IPS-18a (cell line): ENCODE results near the gene DTNB.

ENCODE experiments used
- H3K27ac ChIP-seq: one replicate; pipeline ENCODE4 v1.5.1; 2013; ENCODE audit warnings: low read length
- H3K27me3 ChIP-seq: one replicate; pipeline ENCODE4 v1.6.1; 2013; ENCODE audit warnings: mild to moderate bottlenecking, low read length; ENCODE audit not compliant: control insufficient read depth, insufficient read depth
- H3K36me3 ChIP-seq: one replicate; pipeline ENCODE4 v1.6.1; 2013; ENCODE audit warnings: low read depth, low read length; ENCODE audit not compliant: control insufficient read depth
- H3K4me1 ChIP-seq: one replicate; pipeline ENCODE4 v1.6.1; 2013; ENCODE audit warnings: low read depth, low read length; ENCODE audit not compliant: control insufficient read depth
- H3K4me3 ChIP-seq: one replicate; pipeline ENCODE4 v1.5.1; 2013; ENCODE audit warnings: low read length
- H3K9ac ChIP-seq: one replicate; pipeline ENCODE4 v1.6.1; 2013; ENCODE audit warnings: mild to moderate bottlenecking, low read length, moderate library complexity
- H3K9me3 ChIP-seq: one replicate; pipeline ENCODE4 v1.6.1; 2013; ENCODE audit warnings: low read depth, low read length; ENCODE audit not compliant: control insufficient read depth

Gene DTNB

DNA sequence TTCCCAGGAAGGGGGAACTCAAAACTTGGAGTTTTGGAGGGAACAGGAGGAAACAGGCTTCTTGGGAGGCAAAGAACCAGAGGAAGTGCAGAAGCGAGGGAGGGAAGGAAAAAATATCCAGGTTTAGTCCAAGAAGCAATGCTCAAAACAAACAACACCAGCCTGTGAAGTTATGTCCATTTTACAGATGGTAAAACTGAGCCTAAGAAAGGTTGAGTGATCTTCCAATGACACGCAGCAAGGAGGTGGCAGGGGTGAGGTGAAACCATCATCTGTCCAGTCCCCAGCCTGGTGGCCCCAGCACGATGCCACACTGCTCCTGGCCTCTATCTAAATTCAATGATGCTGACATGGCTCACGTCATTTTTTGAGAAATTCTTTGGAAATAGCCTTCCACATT, 342.4 kb downstream of the DTNB start:
- peaks cover 23% of the 10 kb centered on the region for H3K4me1 ChIP-seq
- H3K9me3 ChIP-seq, result no peaks in the 10 kb centered on the region
- H3K9ac ChIP-seq, result no peak overlapping the region
- no peaks in the 10 kb centered on the region for H3K27me3 ChIP-seq
- H3K36me3 ChIP-seq, result no peaks in the 10 kb centered on the region
- H3K27ac ChIP-seq, result no peak overlapping the region
- no peak overlapping the region for H3K4me3 ChIP-seq

- H3K4me3 ChIP-seq, result no peak overlapping the region
- H3K4me1 ChIP-seq, result peaks cover 19% of the 10 kb centered on the region
- no peaks in the 10 kb centered on the region for H3K9me3 ChIP-seq
- no peaks in the 10 kb centered on the region for H3K27me3 ChIP-seq
- H3K36me3 ChIP-seq, result no peaks in the 10 kb centered on the region
- no peak overlapping the region for H3K27ac ChIP-seq
- H3K9ac ChIP-seq, result no peak overlapping the region
These were observed 343.1 kb downstream of the DTNB start for GRCh38 chr2:25330273-25330672.

DNA sequence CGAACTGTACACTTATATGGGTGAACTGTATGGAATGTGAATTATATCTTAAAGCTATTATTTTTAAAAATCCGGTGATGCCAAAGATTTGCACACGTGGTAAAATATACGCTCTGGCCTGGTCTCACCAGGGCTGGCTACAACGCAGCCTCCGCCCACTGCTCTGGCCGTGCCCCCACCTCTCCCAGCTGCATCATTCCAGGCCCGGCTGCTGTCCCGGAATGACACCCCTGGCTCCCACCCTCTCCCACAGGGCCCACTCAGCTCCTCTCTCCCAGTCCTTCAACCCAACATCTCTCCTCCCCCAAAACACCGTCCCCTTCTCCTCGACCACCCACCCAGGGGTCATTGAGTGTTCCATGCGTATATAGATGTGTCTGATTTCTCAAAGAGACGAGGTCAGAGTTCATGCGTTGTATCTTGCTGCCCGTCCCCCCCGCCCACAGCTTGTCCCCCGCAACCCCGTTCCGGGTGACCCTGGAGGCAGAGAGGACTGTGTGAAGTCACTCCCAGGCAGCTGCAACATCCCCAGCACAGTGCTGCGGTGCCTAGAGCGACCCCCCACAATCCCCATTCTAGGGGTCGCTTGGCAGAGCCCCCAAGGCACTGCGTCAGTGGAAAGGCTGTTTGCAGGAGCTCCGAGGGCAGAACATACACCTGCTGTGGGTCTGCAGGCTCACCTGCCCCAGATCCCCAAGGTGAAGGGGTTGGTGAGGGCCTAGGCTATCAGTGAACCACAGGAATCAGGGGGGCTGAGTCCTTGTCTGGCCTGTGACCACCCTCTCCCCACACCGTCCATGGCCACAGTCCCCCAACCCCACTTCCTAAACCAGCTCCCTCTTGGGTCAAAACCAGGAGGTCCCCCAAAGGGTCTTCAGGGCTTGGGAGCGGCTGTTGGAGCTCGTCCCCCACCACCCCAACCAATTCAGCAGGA, 345.0 kb downstream of the DTNB start:
- Histone ChIP-seq H3K27me3 (no peaks in the 10 kb centered on the region), H3K4me1 (peaks cover under 1% of the 10 kb centered on the region), H3K9ac (no peak overlapping the region), H3K9me3 (no peaks in the 10 kb centered on the region), H3K27ac (no peak overlapping the region), H3K4me3 (no peak overlapping the region), H3K36me3 (no peaks in the 10 kb centered on the region)
